B cell (primary cell): ENCODE results near the gene TDRD9. TPM values are rescaled to one million over a fixed set of nuclear protein-coding genes. Genes with fewer than 3 reads are reported as not detected.

Experiments used
- ATAC-seq: fragments of 200-7000 bp; cut with Tn5 transposase; one replicate; pipeline ENCODE4 v1.10.0; 2021; ENCODE audit warnings: low read depth, mild to moderate bottlenecking, moderate number of reproducible peaks, moderate library complexity
- CTCF ChIA-PET: fragments of 350-600 bp; sonication (Branson Sonifier 250); formaldehyde crosslinking; loops from one replicate; lab custom pipeline; 2021; ENCODE audit warnings: antibody characterized with exemption, inconsistent platforms; lab: Charles Lee
- POLR2A ChIA-PET: fragments of 350-600 bp; sonication (Branson Sonifier 250); formaldehyde crosslinking; loops from one replicate; lab custom pipeline; 2021; ENCODE audit warnings: antibody characterized with exemption; lab: Charles Lee
- DNase-seq: peaks from one replicate; pipeline ENCODE4 v3.0.0; 2013
- H2AFZ ChIP-seq: 2 replicates; pipeline ENCODE4 v1.6.1; 2012; ENCODE audit warnings: mild to moderate bottlenecking, low read depth, low read length; ENCODE audit not compliant: insufficient read depth, poor library complexity, severe bottlenecking
- H3K27ac ChIP-seq, 2 donors: 1 replicate in 1 of 2; 2 replicates in 1 of 2; pipeline ENCODE4 v1.5.1; 2012 to 2013; ENCODE audit warnings: low read length in 2 of 2, mild to moderate bottlenecking in 2 of 2, moderate library complexity in 1 of 2
- H3K27me3 ChIP-seq, 4 experiments: fragments of 200-600 bp in 1 of 4; sonication (generic) in 1 of 4; replicated peaks in 1 of 4; 1 replicate in 2 of 4; 2 replicates in 2 of 4; pipeline versions ENCODE4 v1.6.1 to v1.7.0; 2013 to 2016; ENCODE audit warnings: low read length in 3 of 4, mild to moderate bottlenecking in 2 of 4, mixed read lengths in 1 of 4, moderate library complexity in 1 of 4; ENCODE audit not compliant: insufficient read depth in 4 of 4, control insufficient read depth in 3 of 4; ENCODE audit errors: control extremely low read depth in 1 of 4
- H3K36me3 ChIP-seq, 2 experiments: replicated peaks in 1 of 2; 1 replicate in 1 of 2; 2 replicates in 1 of 2; pipeline versions ENCODE4 v1.6.1 to v1.7.1; 2013; ENCODE audit warnings: low read length in 1 of 2; ENCODE audit not compliant: insufficient read depth in 2 of 2, control insufficient read depth in 1 of 2; ENCODE audit errors: control extremely low read depth in 1 of 2, extremely low read depth in 1 of 2
- H3K4me1 ChIP-seq, 2 donors: fragments of 200-600 bp in 1 of 2; sonication (generic) in 1 of 2; 1 replicate in 1 of 2; 2 replicates in 1 of 2; pipeline versions ENCODE4 v1.5.1 to v1.6.1; 2013 to 2017; ENCODE audit warnings: low read length in 2 of 2; ENCODE audit not compliant: control insufficient read depth in 2 of 2, insufficient read depth in 2 of 2
- H3K4me2 ChIP-seq: replicated peaks from 2 replicates; pipeline ENCODE3; 2012; ENCODE audit warnings: mild to moderate bottlenecking, low read depth, low read length; ENCODE audit not compliant: poor library complexity, severe bottlenecking
- H3K4me3 ChIP-seq, 5 experiments: fragments of 200-600 bp in 1 of 5; sonication (generic) in 1 of 5; 1 replicate in 3 of 5; 2 replicates in 2 of 5; pipeline versions ENCODE4 v1.5.1 to v1.7.0; 2011 to 2016; ENCODE audit warnings: low read length in 4 of 5, mild to moderate bottlenecking in 4 of 5, low read depth in 2 of 5, control low read depth in 1 of 5, moderate library complexity in 1 of 5; ENCODE audit not compliant: insufficient read depth in 1 of 5; ENCODE audit errors: control extremely low read depth in 1 of 5, extremely low read depth in 1 of 5
- H3K79me2 ChIP-seq: fragments of 200-600 bp; sonication (generic); one replicate; pipeline ENCODE4 v1.6.0; 2016; ENCODE audit warnings: low read length; ENCODE audit not compliant: control insufficient read depth, insufficient read depth
- H3K9ac ChIP-seq: fragments of 200-600 bp; sonication (generic); 2 replicates; pipeline ENCODE4 v1.6.1; 2017; ENCODE audit warnings: mild to moderate bottlenecking, low read length, moderate library complexity
- H3K9me3 ChIP-seq, 3 donors: one replicate each; pipeline versions ENCODE4 v1.6.1 to v1.7.1; 2013; ENCODE audit warnings: low read length in 2 of 3; ENCODE audit not compliant: control insufficient read depth in 2 of 3, insufficient read depth in 1 of 3; ENCODE audit errors: control extremely low read depth in 1 of 3
- H4K20me1 ChIP-seq: 2 replicates; pipeline ENCODE4 v1.6.0; 2012; ENCODE audit warnings: mild to moderate bottlenecking, low read length; ENCODE audit not compliant: insufficient read depth, control insufficient read depth, poor library complexity, severe bottlenecking
- H3K27ac Mint-ChIP-seq: one replicate; pipeline ENCODE4 v1.8.0; 2021; ENCODE audit warnings: mixed read lengths
- H3K27me3 Mint-ChIP-seq: one replicate; pipeline ENCODE4 v1.8.0; 2021; ENCODE audit warnings: mixed read lengths
- H3K4me1 Mint-ChIP-seq: one replicate; pipeline ENCODE4 v1.8.0; 2021; ENCODE audit warnings: mixed read lengths
- H3K4me3 Mint-ChIP-seq: one replicate; pipeline ENCODE4 v1.8.0; 2021; ENCODE audit warnings: mixed read lengths
- H3K9me3 Mint-ChIP-seq: one replicate; pipeline ENCODE4 v1.8.0; 2022; ENCODE audit warnings: mixed read lengths; ENCODE audit not compliant: insufficient read depth
- EZH2 ChIP-seq: IDR thresholded peaks from 2 replicates; pipeline ENCODE4 v1.6.1; 2012; ENCODE audit warnings: borderline replicate concordance, low read depth, mild to moderate bottlenecking, moderate library complexity, low read length; ENCODE audit not compliant: insufficient read depth, poor library complexity, severe bottlenecking
- WGBS: methylation state at CpG from one replicate; pipeline ENCODE4 v1.1.5; 2013; ENCODE audit warnings: missing lambda C conversion rate; ENCODE audit not compliant: insufficient coverage; 5-methylcytosine and 5-hydroxymethylcytosine counted together
- intact Hi-C: fragments of 100-400 bp; cut with micrococcal nuclease; formaldehyde crosslinking; loops from one replicate; pipeline ENCODE4 v1.10.0; 2022
- polyA plus RNA-seq: library from polyadenylated mRNA; depleted of rRNA; stranded (reverse); fragments of >200 nt; gene quantifications from 2 replicates; pipeline ENCODE4 v1.2.3, GENCODE V29; 2012
- total RNA-seq, 2 donors: library from RNA; stranded (reverse); fragments of 120-200 nt in 1 of 2; gene quantifications; 1 replicate in 1 of 2; 2 replicates in 1 of 2; pipeline versions ENCODE4 v1.2.3 to v1.2.4, GENCODE V29; 2013 to 2022
- TF ChIP-seq, protein P1 (sequence below): fragments of 200-600 bp; IDR thresholded peaks from one replicate; pipeline ENCODE4 v1.8.0; 2022; ENCODE audit warnings: antibody characterized with exemption, mild to moderate bottlenecking

The TDRD9 gene
- total and polyA plus RNA-seq, 2 donors (not counting 1 experiment from before 2014, with no cell fraction given), result 1.1 to 2.4 TPM

DNA sequence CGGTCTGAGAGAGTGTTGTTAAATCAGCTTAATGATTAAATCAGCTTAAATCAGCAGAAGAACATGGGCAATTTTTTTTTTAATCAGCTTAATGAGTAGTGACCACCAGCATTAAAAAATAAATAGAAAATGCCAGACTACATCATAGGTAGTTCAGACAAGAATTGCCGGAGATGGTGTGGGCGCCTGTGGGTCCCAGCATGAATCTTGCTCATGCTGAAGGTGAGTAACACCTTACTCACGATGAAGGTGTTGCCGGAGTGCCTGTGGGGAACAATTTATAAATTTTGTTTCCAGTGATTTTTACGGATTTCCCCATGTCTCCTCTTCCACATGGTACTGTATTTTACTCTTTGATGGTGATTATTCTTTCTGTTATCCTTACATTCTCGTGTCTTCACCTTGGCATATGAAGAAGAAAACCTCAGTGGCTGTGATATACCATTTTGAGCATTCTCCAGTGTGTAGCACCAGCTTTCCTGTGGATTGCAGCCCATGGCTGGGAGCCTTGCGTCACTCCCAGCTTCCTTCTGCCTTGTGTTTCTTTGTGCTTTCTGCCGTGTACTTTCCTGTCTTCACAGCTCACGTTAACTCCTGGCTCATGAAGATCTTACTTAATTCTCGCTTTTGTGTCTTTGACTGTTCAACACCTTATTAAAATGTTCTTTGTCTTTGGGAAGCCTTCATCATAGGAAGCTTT is 4.7 kb downstream of the TDRD9 start:
- CTCF ChIA-PET, result no interaction called here
- DNase-seq, result no peak

DNA sequence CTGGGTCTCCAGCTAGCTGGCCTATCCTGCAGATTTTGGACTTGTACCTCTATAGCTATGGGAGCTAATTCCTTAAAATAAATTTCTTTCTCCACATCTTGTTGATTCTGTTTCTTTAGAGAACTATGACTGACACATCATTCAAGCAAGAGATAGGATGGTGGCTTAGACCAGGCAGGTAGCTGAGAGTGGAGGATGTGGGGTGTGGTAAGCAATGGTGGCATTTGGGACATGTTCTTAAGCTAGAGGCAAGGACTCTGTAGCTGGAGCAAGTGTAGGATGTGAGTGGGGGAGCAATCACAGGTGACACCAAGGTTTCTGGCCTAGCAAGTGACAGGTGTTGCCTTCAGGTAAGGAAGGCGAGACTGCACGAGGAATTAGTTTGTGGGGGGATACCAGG is 6.8 kb downstream of the TDRD9 start:
- no peak for TF ChIP-seq EZH2
- TF ChIP-seq, protein P1, sequence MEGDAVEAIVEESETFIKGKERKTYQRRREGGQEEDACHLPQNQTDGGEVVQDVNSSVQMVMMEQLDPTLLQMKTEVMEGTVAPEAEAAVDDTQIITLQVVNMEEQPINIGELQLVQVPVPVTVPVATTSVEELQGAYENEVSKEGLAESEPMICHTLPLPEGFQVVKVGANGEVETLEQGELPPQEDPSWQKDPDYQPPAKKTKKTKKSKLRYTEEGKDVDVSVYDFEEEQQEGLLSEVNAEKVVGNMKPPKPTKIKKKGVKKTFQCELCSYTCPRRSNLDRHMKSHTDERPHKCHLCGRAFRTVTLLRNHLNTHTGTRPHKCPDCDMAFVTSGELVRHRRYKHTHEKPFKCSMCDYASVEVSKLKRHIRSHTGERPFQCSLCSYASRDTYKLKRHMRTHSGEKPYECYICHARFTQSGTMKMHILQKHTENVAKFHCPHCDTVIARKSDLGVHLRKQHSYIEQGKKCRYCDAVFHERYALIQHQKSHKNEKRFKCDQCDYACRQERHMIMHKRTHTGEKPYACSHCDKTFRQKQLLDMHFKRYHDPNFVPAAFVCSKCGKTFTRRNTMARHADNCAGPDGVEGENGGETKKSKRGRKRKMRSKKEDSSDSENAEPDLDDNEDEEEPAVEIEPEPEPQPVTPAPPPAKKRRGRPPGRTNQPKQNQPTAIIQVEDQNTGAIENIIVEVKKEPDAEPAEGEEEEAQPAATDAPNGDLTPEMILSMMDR, result no peak
- Histone ChIP-seq H3K4me3 (no peak overlapping the region), H3K4me1 (no peaks in the 10 kb centered on the region), H3K9ac (no peak overlapping the region), H2AFZ (no peak overlapping the region), H3K27ac (no peak overlapping the region), H3K4me2 (no peak overlapping the region), H4K20me1 (no peaks in the 10 kb centered on the region), H3K9me3 (no peaks in the 10 kb centered on the region), H3K36me3 (no peaks in the 10 kb centered on the region), H3K27me3 (no peaks in the 10 kb centered on the region), H3K79me2 (no peaks in the 10 kb centered on the region)
- H3K27me3 Mint-ChIP-seq, result peaks cover 7% of the 10 kb centered on the region
- H3K4me1 Mint-ChIP-seq, result peaks cover 7% of the 10 kb centered on the region
- ChIA-PET CTCF (no interaction called here), POLR2A (no interaction called here)
- DNase-seq (no peak), ATAC-seq (no peak)
- 86% methylated on average over 2 of the region's 2 CpGs for WGBS
- no peak overlapping the region for H3K4me3 Mint-ChIP-seq
- H3K27ac Mint-ChIP-seq, result no peak overlapping the region
- H3K9me3 Mint-ChIP-seq, result no peaks in the 10 kb centered on the region
- intact Hi-C loops, result no loop called here

More for the DNA sequence above, 4.7 kb downstream of the TDRD9 start:
- TF ChIP-seq EZH2, result no peak
- TF ChIP-seq, protein P1, result no peak
- POLR2A ChIA-PET, result no interaction called here
- no peak overlapping the region for H3K27ac Mint-ChIP-seq
- H3K9me3 ChIP-seq, result peaks cover 0 to 2% (median 0%) of the 10 kb centered on the region in 3 donors
- H3K4me3 ChIP-seq, result no peak overlapping the region
- no peaks in the 10 kb centered on the region for H4K20me1 ChIP-seq
- H3K9ac ChIP-seq, result no peak overlapping the region
- peaks cover 6% of the 10 kb centered on the region for H3K27me3 Mint-ChIP-seq
- no peaks in the 10 kb centered on the region for H3K4me1 ChIP-seq
- H3K4me2 ChIP-seq, result no peak overlapping the region
- no peaks in the 10 kb centered on the region for H3K27me3 ChIP-seq
- no peak overlapping the region for H3K4me3 Mint-ChIP-seq
- ATAC-seq, result no peak
- no peaks in the 10 kb centered on the region for H3K79me2 ChIP-seq
- H3K4me1 Mint-ChIP-seq, result peaks cover 7% of the 10 kb centered on the region
- no peaks in the 10 kb centered on the region for H3K36me3 ChIP-seq
- WGBS, result 82% methylated on average over 5 of the region's 11 CpGs
- no peaks in the 10 kb centered on the region for H3K9me3 Mint-ChIP-seq
- H3K27ac ChIP-seq, result no peak overlapping the region
- intact Hi-C loops, result no loop called here
- H2AFZ ChIP-seq, result no peak overlapping the region
